ENCODE measurements around the gene RERE. TPM values are rescaled to one million over a fixed set of nuclear protein-coding genes. Genes with fewer than 3 reads are reported as not detected.

Gene RERE
- total RNA-seq, 1 donor from 2014 or later, result 124 TPM

- Mint-ChIP-seq H3K9me3 (ENCODE audit: unreplicated experiment) (no peaks in the 10 kb centered on the region), H3K4me1 (ENCODE audit: low read depth, unreplicated experiment) (peaks cover 30% of the 10 kb centered on the region), H3K36me3 (ENCODE audit: low read depth, unreplicated experiment) (peaks cover 2% of the 10 kb centered on the region), H3K4me3 (ENCODE audit: unreplicated experiment) (peak overlapping the region; percentile 86), H3K27me3 (ENCODE audit: low read depth, unreplicated experiment) (no peaks in the 10 kb centered on the region), H3K27ac (ENCODE audit: unreplicated experiment) (peak overlapping the region; percentile 95)
- Histone ChIP-seq H2AFZ (ENCODE audit: low read depth, low read length) (peak overlapping the region; percentile 37), H3K27me3 (ENCODE audit: insufficient read depth, low read length) (no peaks in the 10 kb centered on the region), H3K27ac (ENCODE audit: low read depth, low read length) (peak overlapping the region; percentile 82), H4K20me1 (ENCODE audit: insufficient read depth, low read length) (peaks cover 37% of the 10 kb centered on the region), H3K4me1 (ENCODE audit: insufficient read depth, low read length) (peaks cover 20% of the 10 kb centered on the region), H3K4me2 (ENCODE audit: low read length) (peak overlapping the region; percentile 93), H3K79me2 (ENCODE audit: insufficient read depth, low read length) (peaks cover 45% of the 10 kb centered on the region), H3K9ac (ENCODE audit: low read length) (peak overlapping the region; percentile 93), H3K9me3 (ENCODE audit: insufficient read depth, low read depth, low read length) (no peaks in the 10 kb centered on the region), H3K4me3 (ENCODE audit: insufficient read depth, low read depth, low read length) (peak overlapping the region; percentile 87), H3K36me3 (ENCODE audit: insufficient read depth, low read length) (peaks cover 17% of the 10 kb centered on the region)
- FAIRE-seq (no peak), DNase-seq (ENCODE audit: low read depth) (peak; percentile 71)
- TF ChIP-seq CTCF (IDR thresholded peaks at IDR 0.05; ENCODE audit: insufficient read depth, low read depth, low read length), result no peak
Observed at GRCh38 chr1:8423692-8424538, 393.5 kb downstream of the RERE start.

GRCh38 chr1:8423269-8423691 is 394.2 kb downstream of the RERE start:
- H3K27ac ChIP-seq (ENCODE audit: low read depth, low read length), result peak overlapping the region; percentile 82
- H3K9me3 ChIP-seq (ENCODE audit: insufficient read depth, low read depth, low read length), result no peaks in the 10 kb centered on the region
- no peak overlapping the region for H3K27ac Mint-ChIP-seq (ENCODE audit: unreplicated experiment)
- peak overlapping the region; percentile 87 for H3K4me3 ChIP-seq (ENCODE audit: insufficient read depth, low read depth, low read length)
- FAIRE-seq, result no peak
- H3K27me3 ChIP-seq (ENCODE audit: insufficient read depth, low read length), result no peaks in the 10 kb centered on the region
- no peak for DNase-seq (ENCODE audit: low read depth)
- peaks cover 20% of the 10 kb centered on the region for H3K4me1 ChIP-seq (ENCODE audit: insufficient read depth, low read length)
- H3K36me3 Mint-ChIP-seq (ENCODE audit: low read depth, unreplicated experiment), result peaks cover 2% of the 10 kb centered on the region
- peak overlapping the region; percentile 93 for H3K4me2 ChIP-seq (ENCODE audit: low read length)
- peak overlapping the region; percentile 28 for H2AFZ ChIP-seq (ENCODE audit: low read depth, low read length)
- no peaks in the 10 kb centered on the region for H3K27me3 Mint-ChIP-seq (ENCODE audit: low read depth, unreplicated experiment)
- H3K9me3 Mint-ChIP-seq (ENCODE audit: unreplicated experiment), result no peaks in the 10 kb centered on the region
- no peak for TF ChIP-seq EZH2 (IDR thresholded peaks at IDR 0.05; ENCODE audit: insufficient read depth, low read length)
- no peak for TF ChIP-seq CTCF (IDR thresholded peaks at IDR 0.05; ENCODE audit: insufficient read depth, low read depth, low read length)
- peaks cover 34% of the 10 kb centered on the region for H3K4me1 Mint-ChIP-seq (ENCODE audit: low read depth, unreplicated experiment)
- H3K79me2 ChIP-seq (ENCODE audit: insufficient read depth, low read length), result peaks cover 51% of the 10 kb centered on the region
- peaks cover 23% of the 10 kb centered on the region for H3K36me3 ChIP-seq (ENCODE audit: insufficient read depth, low read length)
- H3K9ac ChIP-seq (ENCODE audit: low read length), result peak overlapping the region; percentile 93
- H4K20me1 ChIP-seq (ENCODE audit: insufficient read depth, low read length), result peaks cover 44% of the 10 kb centered on the region
- no peak overlapping the region for H3K4me3 Mint-ChIP-seq (ENCODE audit: unreplicated experiment)
